Glomerular visceral epithelial cell (primary cell): ENCODE results near the gene YRDC.
A peak's percentile ranks its signal among the peaks of the same experiment; 100 is the strongest.

Experiments used
- DNase-seq: peaks from one replicate; pipeline ENCODE4 v3.0.0-alpha.2; 2016; ENCODE audit errors: extremely low spot score

Gene YRDC

GRCh38 chr1:37822906-37823815 is 15.2 kb upstream of the YRDC start:
- no peak for DNase-seq

GRCh38 chr1:37821481-37821880 is 13.5 kb upstream of the YRDC start:
- DNase-seq, result no peak

GRCh38 chr1:37817481-37817880 is 9.5 kb upstream of the YRDC start:
- no peak for DNase-seq

- no peak for DNase-seq
Measured at GRCh38 chr1:37814252-37814651, 6.2 kb upstream of the YRDC start.

DNA sequence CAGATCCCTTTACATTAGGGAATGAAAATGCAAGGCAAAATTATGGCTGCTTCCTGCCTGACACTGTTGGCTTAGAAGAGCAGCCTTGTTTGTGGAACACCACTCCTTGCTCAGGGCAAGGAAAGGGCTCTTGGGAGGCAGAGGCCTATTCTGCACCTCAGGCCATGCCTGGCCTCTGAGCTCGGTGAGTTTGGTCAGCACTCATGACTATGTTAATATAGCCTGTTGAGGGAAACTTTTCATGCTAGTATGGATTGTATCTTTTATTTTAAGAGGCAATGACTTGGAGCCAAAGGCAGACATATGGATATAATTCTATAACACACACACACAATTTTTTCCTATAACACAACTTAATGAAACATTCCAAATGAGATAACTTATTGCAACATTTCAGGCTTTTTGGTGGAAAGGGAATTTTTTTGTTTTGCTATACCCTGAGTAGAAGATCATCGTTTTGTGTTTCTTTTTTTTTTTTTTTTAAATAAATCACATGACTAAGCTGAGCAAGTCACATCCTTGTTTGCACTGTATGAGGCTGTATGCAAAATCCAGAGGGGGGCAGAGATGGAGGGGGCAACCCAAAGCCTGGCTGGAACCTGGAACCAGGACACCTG is 5.6 kb upstream of the YRDC start:
- no peak for DNase-seq

GRCh38 chr1:37811027-37811655 is 3.1 kb upstream of the YRDC start:
- DNase-seq, result peak; percentile 67

DNA sequence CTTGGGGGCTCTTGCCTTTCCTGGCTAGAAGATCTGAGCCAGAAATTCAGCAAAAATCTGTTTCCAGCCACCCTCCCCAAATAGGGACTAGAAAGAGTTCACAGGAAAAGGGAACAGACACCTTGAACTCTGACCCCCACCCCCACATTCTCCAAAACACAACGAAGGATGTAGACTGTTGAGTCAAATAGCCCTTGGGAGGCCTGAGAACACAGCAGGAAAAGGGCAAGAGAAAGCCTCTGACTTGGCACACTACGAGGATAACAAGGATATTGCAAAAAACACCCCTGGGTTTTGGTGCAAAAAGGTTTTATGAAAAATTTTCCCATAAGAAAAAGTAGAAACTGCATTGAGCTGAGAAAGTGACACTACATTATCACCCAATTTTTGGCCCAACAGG is 1.9 kb upstream of the YRDC start:
- DNase-seq, result no peak

GRCh38 chr1:37808369-37809319 is 636 bp upstream of the YRDC start:
- peak; percentile 79 for DNase-seq

DNA sequence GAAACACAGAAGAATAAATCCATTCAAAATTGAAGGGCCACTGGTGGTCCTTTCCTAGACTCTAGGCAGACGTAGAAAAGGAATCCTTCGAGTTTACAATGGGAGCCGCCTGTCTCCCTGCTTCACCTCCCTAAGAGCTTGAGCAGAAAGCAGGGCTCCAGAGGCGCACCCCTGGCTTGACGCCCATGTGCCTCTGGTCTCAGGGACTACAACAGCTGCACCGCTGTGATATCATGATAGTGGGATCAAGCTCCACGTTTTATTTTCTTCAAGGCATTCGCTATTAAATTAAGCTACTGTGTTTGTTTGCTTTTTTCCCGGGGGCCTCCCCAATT is 821 bp downstream of the YRDC start:
- peak; percentile 4 for DNase-seq

- no peak for DNase-seq
Measured at GRCh38 chr1:37802439-37802838, 5.6 kb downstream of the YRDC start.

DNA sequence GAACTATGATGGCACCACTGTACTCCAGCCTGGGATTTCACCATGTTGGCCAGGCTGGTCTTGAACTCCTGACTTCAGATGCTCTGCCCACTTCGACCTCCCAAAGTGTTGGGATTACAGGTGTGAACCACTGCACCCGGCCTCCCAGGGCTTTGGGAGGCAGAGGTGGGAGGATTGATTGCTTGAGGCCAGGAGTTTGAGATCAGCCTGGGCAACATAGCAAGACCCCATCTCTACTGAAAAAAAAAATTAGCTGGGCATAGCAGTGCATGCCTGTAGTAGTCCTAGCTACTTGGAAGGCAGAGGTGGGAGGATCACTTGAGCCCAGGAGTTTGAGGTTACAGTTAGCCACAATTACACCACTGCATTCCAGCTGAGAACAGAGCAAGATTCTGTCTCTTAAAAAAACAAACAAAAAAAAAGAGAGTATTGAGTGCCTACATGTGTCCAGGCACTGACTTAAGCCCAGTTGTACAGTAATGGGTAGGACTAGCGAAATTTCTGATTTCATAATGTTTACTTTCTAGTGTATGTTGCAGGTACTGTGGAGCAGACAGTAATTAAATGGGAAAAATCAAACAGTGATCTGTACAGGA is 10.2 kb downstream of the YRDC start:
- peak; percentile 36 for DNase-seq

DNA sequence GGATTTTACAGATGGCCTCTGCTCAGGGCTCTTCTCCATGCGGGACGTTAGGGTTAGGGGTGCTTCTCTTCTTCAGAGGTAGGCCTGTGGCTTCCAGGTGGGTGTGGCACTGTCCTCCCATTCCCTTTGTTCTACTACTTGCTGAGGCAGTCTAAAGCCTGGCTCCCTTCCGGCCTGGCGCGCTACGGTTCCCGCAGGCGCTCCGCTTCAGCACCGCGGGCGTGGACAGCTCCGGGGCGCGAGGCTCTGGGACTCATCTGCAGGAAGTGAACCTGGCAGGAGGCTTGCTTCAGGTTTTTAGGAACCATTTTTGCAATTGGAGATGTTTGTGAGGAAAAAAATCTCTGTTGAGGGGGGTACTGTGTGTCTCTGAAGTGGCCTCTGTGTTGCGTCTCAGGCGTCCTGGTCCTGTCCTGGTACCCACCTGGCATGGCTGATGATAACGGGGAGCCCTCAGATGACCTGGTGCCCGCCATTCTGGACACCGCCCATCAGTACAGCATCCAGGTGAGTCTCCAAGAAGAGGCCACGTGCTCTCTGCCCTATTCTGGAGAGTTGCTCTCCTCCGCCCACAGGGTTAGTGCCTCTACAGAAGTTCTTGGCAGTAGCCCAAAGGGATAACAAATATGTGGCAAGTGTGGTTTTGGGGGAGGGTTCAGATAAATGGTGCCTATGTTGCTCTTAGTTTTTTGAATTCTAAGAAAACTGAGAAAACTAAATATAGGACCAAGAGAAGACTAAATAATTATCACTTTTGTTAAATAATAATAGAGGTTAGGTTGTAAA is 12.5 kb downstream of the YRDC start:
- DNase-seq, result peak; percentile 15

GRCh38 chr1:37794372-37795339 is 13.4 kb downstream of the YRDC start:
- no peak for DNase-seq

- DNase-seq, result peak; percentile 55
Measured at GRCh38 chr1:37793773-37794371, 14.1 kb downstream of the YRDC start, which contains the start of gene MANEAL. TSS of gene MANEAL (plus strand) at chr1:37793847. CDS start at chr1:37794183, 336 bp downstream.

GRCh38 chr1:37792943-37793686 is 14.9 kb downstream of the YRDC start:
- no peak for DNase-seq

DNA sequence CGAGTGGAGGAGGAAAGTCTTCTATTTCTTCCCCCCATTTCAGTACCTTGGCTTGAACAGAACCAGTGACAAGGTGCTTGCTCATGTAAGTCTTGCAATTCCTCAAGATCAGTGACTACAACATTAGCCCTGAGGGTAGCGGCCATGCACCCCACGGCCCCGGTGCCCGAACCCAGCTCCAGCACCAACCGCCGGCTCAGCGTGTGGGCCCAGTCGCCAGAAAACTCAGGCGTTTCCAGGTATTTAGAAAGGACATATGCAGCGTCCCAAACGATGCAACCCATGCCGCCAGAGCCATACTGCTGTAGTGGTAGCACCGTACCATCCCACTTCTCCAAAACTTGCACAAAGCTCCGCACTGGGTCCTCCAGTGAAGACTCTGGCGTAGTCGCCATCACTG is 25.5 kb downstream of the YRDC start:
- DNase-seq, result no peak

DNA sequence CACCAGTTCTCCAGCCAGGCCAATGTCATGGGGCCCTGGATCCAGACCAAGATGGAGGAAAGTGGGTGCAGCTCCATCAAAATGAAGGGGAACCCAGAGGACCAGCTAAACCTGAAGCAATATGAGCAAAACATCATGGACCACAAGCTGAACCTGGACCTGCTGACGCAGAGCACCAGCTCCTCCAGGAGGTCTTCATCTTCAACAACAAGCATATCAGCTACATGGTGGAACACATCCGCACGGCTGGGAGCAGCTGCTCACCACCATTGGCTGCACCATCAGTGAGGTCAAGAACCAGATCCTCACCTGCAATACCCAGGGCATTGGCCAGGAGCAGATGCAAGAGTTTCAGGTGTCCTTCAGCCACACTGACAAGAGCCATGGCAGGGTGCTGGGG is 29.4 kb downstream of the YRDC start:
- DNase-seq, result no peak

GRCh38 chr1:37776946-37777516 is 31.0 kb downstream of the YRDC start:
- DNase-seq, result no peak
